Endothelial cell of hepatic sinusoid (primary cell): ENCODE results near the gene CUX1.

Experiments
- in situ Hi-C: cut with HindIII; loops from 2 replicates; pipeline ENCODE4 v1.10.0; 2017; ENCODE audit warnings: low sequenced_read_pairs

CUX1 gene

GRCh38 chr7:102061981-102062390 is 244.6 kb downstream of the CUX1 start:
- in situ Hi-C loops: no loop called here

DNA sequence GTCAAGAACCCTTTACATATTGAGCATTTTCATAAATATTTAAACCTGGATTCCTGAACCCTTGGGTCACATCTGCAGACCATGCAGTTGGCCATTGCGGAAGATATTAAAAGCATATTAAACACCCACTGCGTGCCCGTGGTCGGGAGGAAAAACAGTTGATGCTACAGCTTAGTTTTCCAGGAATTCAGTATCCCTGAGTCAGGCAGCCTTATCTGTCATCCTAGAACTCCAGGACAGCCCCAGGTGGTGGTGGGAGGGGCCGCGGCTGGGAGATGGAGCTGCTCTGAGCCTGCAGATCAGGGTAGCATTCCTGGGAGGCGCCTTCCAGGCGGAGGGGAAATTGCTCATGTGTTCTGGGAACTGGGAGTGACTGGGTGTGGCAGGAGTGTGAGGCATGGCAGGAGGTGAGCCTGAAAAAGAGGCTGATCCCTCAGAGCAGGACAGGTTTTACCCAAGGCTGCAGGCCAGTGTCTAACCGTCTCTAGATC is 246.3 kb downstream of the CUX1 start:
- in situ Hi-C loops: no loop called here

DNA sequence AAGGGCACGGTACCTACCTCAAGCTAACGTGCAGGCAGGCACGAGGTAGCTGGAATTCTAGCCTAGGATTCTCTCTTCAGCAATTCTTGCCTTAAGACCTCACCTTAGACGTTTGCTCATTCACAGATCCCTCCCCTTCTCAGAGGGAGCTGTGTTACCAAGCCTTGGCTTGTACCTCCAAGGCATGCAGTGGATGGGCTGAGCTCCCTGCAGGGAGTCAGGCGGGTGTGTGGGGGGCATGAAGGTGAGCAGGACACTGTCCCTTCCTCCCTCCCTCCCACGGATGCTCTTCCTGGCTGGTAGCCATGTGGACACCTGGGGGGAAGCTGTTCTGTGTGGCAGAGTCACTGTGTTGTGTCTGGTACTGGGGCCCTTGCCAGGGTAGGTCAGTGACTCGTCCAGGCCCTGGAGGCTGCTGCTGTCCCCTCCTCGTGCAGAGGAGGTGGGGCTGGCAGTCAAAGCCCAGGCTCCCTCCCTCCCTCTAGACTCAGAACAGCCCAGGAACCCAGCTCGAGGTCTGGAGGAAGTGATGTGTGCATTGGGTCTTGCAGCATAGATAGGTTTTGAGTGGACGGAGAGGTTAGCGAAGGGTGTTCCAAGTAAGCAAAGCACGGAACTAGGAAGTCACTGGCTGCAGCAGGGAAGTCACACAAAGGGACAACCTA is 247.1 kb downstream of the CUX1 start:
- in situ Hi-C loops: no loop called here

- in situ Hi-C loops: no loop called here
Measured at GRCh38 chr7:102065226-102065625, 247.8 kb downstream of the CUX1 start.

- in situ Hi-C loops: no loop called here
Measured at GRCh38 chr7:102066476-102066875, 249.1 kb downstream of the CUX1 start.

GRCh38 chr7:102068846-102069245 is 251.4 kb downstream of the CUX1 start:
- in situ Hi-C loops: no loop called here

- in situ Hi-C loops: no loop called here
Measured at GRCh38 chr7:102069931-102070629, 252.7 kb downstream of the CUX1 start.

GRCh38 chr7:102072003-102072402 is 254.6 kb downstream of the CUX1 start:
- in situ Hi-C loops: no loop called here

- in situ Hi-C loops: no loop called here
Measured at GRCh38 chr7:102072636-102073209, 255.3 kb downstream of the CUX1 start.

- in situ Hi-C loops: no loop called here
Measured at GRCh38 chr7:102073931-102074880, 256.8 kb downstream of the CUX1 start.

GRCh38 chr7:102075126-102075525 is 257.7 kb downstream of the CUX1 start:
- in situ Hi-C loops: no loop called here

DNA sequence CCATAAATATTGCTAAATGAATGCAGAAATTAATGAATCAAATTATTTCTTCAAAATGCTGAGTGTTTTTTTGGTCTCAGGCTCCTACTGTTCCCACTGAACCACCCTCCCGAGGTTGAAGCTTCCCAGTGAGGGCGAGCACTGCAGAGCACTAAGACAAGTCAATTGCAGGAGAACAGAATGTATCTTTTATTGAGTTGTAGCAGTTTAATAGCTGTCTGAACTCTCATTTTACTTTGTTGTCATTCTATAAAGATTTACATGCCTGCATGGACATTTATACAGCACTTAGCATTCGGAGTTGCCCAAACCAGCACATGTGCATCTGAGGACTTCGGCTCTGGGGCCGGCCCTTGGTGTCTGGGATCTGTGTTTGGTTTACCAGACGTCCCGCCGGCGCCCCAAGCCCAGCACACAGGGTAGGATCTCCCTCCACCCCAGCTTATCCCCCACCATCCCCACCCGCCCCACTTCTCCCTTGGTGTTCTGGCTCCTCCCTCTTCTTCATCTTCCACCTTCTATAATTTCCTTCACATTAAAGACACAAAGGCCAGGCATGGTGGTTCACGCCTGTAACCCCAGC is 258.2 kb downstream of the CUX1 start:
- in situ Hi-C loops: no loop called here

- in situ Hi-C loops: no loop called here
Measured at GRCh38 chr7:102077081-102077480, 259.7 kb downstream of the CUX1 start.

DNA sequence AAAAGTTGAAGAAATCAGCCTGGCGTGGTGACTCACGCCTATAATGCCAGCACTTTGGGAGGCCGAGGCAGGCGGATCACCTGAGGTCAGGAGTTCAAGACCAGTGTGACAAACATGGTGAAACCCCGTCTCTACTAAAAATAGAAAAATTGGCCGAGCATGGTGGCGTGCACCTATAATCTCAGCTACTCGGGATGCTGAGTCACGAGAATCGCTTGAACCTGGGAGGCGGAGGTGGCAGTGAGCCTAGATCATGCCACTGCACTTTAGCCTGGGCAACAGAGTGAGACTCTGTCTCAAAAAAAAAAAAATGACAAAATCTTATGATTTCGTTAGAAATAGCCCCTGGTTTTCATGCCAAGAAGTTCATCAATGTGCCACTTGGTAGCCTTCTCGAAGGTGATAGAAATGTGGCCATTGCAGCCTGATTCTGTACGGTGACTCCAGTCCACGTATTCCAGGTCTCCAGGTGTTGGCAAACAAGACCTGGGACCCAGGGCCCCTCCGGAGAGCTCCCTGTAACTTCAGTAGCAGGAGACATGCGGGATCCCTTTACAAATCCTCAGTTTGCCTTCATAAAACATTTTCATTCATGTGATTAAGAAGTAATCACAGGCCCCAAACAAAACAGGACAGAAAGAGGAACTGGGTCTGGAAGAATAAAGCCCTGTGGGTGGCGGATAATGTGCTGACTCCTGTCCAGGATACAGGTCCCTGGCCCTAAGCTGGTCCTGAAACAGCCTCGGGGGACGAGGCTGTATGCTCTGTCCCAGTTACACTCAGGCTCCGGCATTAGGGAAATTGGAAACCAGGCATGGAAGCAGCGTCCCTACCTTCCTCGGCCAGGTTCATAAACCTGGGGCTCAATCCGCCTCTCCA is 262.0 kb downstream of the CUX1 start:
- in situ Hi-C loops: no loop called here

DNA sequence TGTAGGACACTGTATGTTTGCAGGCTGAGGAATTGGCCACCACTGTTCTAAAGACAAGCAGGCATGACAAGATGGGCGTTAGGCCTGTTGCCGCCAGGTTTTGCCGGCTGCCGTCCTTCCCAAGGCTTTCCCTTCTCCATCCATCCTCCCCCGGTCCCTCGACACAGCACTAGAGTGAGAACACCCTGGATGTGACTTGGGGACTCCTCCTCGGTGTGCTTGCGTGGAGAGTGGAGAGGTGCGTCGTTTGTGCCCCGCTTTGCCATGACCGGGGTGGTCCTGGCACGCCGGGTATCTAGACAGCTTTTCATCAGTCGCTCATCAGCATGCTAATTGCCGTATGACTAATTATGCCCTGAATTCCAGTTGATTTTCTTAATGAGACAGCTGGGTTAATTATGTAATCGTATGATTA is 262.6 kb downstream of the CUX1 start:
- in situ Hi-C loops: no loop called here

DNA sequence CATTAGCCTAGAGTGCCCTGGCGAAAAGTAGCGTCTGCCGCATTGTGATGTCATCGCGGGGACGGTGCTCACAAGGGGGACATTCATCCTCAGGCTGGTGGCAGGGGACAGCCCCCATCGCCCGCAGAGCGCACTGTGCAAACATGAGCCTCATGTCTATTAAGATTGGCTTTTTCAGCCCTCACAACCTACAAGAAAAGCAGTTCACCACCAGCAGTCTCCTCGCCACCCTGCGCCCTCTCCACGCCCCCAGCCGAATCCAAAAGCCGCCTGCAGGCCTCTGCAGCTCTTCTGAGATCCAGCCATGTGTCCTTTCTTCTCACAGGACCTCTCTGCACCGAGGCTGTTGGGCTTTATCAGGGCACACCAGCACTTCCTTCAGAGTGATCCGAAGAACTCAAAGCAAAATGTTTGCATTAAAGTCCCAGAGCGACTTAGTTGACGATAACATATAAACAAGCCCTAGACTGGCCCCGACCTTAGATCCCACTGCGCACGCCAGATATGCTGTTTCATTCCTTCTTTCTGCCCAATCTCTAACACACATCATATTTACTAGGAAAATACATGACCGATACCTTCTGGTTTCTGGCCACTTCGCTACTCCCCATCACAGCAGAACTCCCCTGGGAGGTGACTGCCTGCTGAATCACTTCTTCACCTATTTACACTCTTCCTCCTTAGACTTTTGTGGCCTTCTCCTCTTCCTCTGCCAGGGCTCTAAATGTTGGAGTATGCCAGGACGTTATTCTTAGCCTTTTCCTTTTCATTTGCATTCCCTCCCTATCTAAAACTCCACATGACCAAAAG is 263.2 kb downstream of the CUX1 start:
- in situ Hi-C loops: no loop called here

GRCh38 chr7:102081244-102081627 is 263.8 kb downstream of the CUX1 start:
- in situ Hi-C loops: no loop called here

GRCh38 chr7:102082693-102083368 is 265.4 kb downstream of the CUX1 start:
- in situ Hi-C loops: no loop called here
